Measurements from ENCODE around the gene FBLIM1.

The FBLIM1 gene, protein sequence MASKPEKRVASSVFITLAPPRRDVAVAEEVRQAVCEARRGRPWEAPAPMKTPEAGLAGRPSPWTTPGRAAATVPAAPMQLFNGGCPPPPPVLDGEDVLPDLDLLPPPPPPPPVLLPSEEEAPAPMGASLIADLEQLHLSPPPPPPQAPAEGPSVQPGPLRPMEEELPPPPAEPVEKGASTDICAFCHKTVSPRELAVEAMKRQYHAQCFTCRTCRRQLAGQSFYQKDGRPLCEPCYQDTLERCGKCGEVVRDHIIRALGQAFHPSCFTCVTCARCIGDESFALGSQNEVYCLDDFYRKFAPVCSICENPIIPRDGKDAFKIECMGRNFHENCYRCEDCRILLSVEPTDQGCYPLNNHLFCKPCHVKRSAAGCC
- total RNA-seq: 0 reads per million in 4 donors

DNA sequence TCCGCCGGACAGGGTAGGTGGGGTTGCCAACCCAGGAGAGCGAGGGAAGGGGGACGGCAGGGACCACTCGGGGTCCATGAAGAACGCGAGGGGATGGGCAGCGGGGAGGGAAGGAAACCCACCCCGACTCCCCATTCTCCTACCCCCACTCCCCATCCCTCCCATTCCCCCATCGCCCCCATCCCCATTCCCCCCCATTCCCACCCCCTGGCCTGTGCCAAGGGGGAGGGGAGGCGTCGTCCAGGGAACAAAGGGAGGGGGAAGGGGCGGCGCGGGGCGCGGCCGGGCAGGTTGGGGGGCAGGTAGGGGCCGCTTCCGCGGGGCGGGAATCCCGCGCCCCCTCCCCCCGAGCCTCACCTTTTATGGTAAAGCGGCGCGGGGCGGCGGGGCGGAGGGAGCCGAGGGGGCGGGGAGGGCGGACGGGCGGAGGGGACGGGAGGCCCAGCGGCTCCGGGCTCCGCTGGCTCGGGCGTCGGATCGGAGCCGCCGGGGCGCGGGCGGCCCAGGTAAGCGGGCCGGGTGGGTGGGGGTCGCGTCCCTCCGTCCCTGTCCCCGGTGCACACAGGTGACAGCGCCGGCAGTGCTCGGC is at the start of gene FBLIM1:
Gene FBLIM1 (plus strand): TSS at position 453 of the 589 bp plus-strand sequence. CDS start 6,189 bp downstream, outside the sequence.
- no peak for DNase-seq

DNA sequence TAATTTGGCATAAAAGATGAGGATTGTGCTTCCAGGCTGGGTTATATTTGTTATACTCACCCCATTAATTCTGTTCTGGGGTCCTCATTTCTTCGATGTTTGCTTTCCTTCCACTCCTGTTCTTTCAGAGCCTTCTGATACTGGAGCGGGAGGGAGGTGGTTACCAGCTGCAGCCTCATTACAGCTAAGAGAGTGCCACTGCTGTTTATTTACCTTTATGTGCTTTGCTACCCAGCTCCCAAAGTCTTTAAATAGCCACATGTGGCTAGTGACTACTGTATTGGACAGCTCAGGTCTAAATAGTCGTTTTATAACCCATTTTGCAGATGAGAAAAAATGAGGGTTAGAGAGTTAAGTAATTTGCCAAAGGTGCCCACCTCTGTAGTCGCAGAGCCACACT is 49.4 kb upstream of the FBLIM1 start:
- no peak for DNase-seq

DNA sequence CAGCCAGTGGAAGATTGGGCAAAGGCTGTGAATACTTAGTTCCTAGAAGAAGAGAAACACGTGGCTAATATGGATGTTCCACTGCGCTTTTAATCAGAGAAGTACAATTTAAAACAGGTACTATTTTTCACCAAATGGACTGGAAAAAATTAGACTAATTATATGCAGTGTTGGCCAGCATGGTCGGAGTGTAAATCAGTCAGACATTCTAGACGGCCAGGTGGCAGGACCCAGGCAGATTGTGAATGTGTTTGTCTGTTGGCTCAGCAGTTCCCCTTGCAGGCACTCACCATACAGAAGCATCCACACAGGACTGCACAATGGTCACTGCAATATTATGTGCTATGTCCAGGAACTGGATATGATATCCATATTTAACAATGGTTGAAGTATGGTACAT is 46.4 kb upstream of the FBLIM1 start:
- DNase-seq: no peak

DNA sequence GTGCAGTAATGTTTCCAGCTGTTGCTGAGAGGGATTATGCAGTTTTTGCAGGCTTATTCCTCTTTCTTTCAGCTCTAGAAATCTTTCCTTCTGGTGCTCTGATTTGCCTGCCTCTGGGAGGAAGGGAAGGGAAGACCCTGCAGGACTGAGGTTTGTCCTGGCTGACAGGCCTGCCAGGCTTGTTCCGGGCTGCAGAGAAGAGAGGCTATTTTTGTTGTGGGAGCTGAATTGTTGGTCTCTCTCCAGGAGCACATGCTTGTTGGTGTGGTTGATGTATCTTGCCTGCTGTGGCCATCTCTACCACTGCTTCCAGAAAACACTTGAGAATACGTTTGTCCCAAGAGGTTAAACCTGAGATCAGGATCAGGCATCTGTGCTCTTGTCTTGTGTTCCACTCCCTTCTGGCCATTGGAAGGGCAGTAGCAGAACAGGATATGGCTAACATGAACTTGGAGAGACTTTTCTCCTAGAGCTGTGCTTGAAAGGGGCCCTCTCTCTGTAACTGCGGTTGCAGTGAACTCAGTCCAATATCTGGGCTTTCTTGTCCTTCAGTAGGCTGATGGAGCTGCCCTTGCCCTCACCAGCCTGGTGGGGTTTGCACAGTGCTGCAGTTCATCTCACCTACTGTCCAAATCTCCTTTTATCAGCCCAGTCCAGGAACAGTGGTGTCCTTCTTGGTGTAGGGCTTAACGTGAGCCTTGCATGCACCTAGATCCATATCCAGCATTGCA is 44.0 kb upstream of the FBLIM1 start:
- no peak for DNase-seq

DNA sequence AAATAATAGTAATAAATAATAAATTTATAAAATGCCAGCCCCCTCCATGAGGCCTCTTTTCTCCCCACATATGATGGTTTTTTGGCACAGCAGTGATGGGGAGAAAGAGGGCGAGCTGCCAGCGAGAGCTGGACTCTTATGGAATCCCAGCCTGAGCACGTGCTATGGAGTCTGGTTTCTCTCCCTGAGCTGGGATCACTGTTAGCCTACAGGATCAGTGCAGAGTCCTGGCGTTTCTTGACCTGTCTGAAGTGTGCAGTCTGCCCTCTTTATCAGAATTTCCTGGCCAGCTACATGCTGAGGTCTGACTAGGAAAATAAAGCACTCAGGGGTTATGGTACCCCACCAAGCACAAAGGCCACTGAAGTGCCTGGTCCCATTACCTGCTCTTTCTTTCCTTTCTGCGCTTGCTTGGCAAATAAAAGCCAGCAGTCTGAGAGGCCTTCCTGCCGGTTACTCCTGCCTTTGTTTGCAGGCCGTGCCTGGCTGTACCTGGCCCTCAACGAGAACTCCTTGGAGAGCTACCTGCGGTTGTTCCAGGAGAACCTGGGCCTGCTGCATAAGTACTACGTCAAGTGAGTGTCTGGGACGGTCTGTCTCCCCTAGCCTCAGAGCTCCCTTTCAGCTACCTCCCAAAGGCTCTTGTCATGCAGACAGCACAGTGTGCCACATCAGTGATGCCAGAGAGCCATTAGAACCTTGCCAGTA is 41.0 kb upstream of the FBLIM1 start:
- DNase-seq: no peak

DNA sequence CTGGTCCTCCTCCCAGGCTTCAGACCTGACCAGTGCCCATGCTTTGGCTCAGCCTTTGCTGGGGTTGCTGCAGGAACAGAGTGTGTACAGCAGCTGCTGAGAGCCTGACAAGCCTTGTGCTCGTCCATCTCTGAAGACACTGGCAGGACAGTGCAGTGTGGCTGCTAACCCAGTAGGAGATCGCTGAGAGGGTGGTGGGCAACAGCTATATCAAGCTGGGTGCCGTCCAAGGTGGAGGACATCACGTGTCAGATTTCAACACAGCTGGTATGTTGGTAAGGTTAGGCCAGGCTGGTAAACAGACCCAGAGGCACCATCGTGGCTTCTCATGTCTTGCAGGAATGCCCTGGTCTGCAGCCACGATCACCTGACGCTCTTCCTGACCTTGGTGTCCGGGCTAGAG is 40.4 kb upstream of the FBLIM1 start:
- no peak for DNase-seq

DNA sequence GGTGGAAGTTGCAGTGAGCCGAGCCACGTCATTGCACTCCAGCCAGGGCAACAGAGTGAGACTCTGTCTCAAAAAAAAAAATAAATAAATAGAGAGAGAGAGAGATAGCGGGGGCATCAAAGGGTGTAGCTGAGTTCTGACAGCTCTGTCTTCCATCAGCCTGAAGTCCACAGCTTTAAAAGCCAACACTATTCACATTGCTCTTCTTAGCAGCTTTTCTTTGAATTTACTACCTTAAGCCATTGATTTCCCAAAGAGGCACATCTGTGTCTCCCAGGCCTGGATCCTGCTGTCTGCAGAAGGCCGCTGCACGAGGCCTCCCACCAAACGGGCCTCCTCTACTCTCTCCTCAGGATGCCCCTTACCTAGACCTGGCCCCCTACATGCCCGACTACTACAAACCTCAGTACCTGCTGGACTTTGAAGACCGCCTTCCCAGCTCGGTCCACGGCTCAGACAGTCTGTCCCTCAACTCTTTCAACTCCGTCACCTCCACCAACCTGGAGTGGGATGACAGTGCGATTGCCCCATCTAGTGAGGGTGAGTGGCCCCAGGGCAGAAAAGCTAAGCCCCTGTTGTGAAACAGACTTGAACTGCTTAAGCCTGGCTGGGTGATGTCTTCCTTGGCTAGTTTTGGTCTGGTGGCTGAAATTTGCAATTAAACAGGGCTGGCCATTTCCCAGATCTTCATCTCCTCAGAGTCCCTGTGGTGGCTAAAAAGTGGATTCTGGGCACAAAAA is 39.0 kb upstream of the FBLIM1 start:
- no peak for DNase-seq

DNA sequence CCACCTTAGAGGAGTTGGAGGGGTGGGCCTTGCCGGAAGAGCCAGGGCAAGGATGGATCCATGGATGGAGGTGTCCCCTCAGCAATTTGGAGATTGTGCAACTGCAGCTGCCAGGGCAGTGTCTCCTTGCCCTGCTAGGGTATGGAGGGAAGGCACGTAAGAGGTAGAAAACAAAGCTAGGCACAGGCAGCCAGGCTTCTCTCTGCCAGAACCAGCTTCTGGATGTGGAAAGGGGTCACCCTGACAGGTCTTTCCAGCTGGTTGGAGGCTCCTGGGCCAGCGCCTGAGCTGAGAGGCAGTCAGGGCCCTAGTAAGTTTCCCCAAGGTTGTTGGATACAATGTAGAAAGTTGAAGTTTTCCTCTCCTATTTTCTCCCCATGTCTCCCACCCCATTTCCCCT is 37.7 kb upstream of the FBLIM1 start:
- DNase-seq: no peak

DNA sequence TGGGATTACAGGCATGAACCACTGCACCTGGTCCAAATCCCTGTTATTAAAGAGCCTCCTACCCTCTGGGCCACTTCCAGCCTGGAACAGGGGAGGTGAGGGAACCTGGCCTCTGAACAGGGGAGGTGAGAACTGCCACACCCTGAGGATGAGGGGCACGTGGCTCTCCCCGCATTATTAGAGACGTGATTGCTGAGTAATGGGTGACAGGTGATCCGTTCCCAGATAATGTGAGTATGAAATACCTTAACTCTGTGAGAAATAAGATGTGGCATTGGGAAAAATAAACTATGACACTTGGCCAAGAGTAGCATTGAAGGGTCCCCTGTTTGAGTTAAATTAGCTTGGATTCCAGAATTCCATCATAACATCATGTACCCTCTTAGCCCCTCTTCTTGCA is 36.2 kb upstream of the FBLIM1 start:
- DNase-seq: no peak

DNA sequence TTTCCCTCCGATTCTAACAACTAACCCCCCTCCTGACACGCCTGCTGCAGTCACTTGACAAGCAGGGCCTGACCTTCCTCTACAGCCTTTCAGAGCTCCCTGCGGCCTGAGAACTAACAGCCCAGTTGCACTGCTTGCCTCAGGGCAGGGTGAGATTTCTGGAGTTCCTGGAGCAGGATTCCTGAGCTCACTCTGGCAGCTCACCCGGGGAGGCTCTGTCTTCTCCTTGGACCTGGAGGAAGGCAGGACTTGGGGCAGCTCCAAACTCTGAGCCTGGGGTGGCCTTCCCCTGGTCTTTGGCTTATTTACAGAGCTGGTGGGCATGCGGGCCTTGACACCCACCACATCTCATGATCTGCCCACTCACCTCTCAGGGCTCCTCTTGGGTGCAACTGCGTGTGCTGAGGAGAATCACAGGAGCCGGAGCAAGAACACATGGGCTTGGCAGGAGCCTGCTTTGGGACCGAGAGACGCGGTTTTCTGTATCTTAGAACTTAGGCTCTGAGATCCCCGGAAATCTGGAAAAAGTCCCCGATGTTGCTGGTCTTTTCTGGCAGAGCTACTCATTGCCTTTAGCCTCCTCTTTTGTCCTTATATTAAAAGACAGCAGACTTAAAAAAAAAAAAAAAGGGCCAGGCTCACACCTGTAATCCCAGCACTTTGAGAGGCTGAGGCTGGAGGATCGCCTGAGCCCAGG is 35.6 kb upstream of the FBLIM1 start:
- DNase-seq: no peak

DNA sequence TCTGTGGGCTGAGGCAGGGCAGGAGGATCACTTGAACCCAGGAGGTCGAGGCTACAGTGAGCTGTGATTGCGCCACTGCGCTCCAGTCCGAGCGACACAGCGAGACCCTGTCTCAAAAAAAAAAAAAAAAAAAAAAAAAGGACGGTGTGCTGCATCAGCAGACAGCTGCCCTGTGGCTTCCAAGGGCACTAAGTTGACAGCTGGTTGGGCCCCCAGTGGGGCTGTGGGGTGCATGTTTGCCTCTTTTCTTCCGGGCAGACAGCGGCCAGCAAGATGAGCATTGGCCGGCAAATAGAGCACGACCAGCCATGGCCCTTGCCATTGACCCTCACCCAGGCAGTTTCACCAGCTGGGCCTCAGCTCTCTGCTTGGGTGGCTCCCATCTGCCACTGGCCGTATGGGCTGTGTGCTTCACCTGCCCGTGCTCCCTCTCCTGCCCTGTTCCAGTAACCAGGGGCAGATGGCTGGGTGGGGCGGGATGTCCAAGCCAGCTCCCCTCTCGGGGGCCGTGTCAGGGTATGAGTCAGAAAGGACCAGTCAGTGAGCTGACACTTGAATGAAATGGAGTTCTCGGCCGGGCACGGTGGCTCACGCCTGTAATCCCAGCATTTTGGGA is 34.9 kb upstream of the FBLIM1 start:
- DNase-seq: no peak

DNA sequence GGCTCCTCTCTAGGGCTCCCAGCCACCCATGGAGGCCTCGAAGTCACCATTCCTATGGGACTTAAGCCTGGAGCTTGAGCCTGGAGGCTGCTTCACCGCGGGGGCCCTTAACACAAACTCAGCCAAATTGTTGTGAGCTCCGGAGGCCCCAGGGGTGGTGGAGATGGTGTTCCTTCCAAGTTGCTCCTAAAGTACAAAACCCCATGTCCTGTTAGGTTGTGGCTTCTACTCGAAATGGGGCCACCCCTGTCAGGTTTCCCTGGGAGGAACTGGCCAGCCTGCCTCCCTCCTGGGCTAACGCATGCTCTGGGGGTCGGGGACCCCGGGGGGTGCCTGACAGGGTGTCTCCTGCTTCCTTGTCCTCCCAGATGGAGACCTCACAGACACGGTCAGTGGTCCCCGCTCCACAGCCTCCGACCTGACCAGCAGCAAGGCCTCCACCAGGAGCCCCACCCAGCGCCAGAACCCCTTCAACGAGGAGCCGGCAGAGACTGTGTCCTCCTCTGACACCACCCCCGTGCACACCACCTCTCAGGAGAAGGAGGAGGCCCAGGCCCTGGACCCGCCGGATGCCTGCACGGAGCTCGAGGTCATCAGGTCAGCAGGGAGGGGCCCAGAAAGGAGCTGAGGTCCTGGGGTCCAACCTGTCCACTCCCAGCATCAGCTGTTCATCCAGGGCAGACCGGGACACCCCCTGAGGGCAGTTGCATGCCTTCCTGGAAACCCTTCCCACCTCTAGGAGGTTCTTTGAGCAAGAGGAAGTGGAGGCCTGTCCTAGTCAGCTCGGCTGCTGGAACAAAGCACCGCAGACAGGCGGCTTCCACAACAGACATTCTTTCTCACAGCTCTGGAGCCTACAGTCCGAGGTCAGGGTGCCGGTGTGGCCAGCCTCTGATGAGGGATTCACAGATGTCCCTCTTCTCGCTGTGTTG is 33.4 kb upstream of the FBLIM1 start:
- no peak for DNase-seq

DNA sequence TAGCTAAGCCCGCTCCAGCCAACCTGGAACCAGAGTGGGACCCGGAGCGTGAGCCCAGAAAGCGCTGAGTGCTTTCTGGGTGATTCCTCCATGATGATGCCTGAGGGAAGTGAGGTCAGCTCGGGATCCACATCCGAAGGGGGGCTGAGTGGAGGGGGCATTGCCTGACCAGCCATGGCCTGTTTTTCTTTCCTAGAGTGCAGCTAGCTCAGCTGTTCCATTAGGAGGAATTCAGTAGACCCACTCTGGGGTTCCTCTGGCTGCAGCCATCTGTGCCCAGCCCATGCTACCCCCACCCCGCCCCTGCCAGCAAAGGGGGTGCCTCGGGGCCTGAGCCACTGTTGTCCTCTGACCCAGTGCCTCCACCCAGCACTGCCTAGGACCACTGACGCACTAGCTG is 32.1 kb upstream of the FBLIM1 start:
- DNase-seq: no peak

DNA sequence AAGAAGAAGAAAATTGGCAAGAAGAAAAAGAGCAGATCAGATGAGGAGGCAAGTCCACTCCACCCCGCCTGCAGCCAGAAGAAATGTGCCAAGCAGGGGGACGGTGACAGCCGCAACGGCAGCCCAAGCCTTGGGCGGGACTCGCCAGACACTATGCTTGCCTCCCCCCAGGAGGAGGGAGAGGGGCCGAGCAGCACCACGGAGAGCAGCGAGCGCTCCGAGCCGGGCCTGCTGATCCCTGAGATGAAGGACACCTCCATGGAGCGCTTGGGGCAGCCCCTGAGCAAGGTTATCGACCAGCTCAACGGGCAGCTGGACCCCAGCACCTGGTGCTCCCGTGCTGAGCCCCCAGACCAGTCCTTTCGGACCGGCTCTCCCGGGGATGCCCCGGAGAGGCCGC is 31.6 kb upstream of the FBLIM1 start:
- no peak for DNase-seq

DNA sequence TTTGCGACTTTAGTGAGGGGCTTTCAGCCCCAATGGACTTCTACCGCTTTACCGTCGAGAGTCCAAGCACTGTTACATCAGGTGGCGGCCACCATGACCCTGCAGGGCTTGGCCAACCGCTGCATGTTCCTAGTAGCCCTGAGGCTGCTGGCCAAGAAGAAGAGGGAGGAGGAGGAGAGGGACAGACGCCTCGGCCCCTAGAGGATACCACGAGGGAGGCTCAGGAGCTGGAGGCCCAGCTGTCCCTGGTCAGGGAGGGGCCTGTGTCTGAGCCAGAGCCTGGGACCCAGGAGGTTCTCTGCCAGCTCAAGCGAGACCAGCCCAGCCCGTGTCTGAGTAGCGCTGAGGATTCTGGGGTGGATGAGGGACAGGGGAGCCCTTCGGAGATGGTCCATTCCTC is 31.2 kb upstream of the FBLIM1 start:
- no peak for DNase-seq

DNA sequence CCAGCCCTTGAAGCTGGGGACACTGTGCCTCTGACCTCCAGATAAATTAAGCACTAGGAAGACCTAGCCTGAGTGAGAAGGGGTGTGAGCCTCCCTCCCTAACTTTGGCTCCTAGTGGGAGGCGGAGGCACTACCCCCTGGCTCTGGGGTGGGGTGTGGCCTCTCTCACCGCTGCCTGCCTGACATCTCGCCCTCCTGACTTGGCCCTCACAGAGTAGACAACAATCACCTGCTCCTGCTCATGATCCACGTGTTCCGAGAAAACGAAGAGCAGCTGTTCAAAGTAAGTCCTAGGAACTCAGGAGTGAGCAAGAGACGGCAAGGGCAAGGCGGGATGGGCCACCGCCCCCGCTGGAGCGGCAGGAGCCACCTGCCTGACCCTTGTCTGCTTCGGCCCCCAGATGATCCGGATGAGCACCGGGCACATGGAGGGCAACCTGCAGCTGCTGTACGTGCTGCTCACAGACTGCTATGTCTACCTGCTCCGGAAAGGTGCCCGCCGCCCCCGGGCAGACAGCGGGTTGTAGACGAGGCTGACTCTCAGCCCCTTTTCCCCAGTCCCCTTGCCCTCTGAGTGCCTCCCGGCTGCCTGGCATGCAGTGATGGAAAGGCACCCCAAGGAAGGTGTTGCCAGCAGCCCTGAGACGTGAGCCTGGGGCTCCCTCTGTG is 30.6 kb upstream of the FBLIM1 start:
- DNase-seq: no peak

DNA sequence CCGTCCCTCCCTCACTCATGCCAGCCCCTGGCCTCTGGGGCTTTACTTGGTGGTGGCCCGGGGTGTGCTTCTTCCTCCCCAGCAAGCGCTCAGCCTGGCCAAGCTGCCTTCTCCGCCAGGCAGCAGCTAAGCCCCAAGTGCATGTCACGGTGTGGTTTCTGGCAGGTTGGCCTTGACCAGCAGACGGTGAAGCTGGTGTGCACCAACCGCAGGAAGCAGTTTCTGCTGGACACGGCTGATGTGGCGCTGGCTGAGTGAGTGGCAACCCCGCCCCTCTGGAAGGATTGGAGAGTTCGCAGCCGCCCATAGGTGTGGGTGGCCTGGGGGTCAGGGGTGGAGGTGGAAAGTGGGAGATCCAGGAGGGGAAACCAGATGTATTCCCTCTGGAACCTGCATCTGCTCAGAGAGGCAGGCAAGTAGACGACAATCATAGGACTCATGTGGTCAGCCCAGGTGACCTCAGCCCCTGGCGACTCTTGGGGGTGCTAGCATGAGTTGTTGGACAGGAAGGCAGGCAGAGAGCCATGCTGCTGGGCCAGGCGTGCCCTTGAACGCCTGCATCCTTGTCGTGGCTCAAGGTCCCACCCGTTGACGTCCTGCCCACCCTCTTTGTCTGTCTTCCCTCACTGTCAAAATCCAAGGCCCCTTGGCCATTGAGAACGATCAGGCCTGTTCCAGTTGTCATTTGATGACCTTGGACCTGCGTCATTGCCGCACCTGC is 29.5 kb upstream of the FBLIM1 start:
- no peak for DNase-seq

DNA sequence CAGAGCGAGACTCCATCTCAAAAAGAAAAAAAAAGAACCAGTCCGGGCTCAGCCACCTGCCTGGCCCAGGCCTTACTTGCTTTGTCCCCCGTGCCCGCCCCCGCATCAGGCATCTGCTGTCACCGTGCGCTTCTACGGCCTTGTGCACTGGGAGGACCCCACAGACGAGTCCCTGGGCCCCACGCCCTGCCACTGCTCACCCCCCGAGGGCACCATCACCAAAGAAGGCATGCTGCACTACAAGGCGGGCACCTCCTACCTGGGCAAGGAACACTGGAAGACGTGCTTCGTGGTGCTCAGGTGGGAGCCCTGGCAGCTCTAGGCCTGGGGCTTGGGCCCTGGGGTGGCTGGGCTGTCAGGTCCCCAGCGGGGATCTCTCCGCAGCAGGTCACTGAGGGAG is 28.2 kb upstream of the FBLIM1 start:
- no peak for DNase-seq

DNA sequence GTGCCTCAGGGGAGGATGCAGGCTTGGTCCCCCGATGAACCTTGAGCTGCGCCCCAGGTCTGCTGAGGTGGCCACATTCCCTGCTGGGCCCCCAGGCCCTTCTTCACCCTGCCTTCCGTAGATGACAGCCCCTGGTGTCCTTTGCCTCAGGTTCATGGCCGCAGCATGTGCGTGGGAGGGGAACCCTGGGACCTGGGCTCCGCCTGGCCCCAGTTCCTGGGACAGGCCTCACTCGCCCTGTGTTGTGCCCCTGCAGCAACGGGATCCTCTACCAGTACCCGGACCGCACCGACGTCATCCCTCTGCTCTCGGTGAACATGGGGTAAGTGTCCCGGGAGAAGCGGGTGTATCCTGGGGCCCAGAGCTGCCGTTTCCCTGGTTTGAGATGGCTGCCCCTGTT is 27.7 kb upstream of the FBLIM1 start:
- DNase-seq: no peak
